Endometrium (tissue), 2 donors: ENCODE data around the gene KRTAP10-5.
"Not testable (repeated sequence)": the region's sequence is repeated elsewhere in the genome, so short reads cannot be mapped to it uniquely, and the experiment has no call there.

Experiments used
- FAIRE-seq: peaks from 2 replicates; lab custom pipeline; 2012; peaks lifted over from hg19 to GRCh38; lab: Jason Lieb, UNC
- donor health status: control.
- donor health status: control.

KRTAP10-5 gene

DNA sequence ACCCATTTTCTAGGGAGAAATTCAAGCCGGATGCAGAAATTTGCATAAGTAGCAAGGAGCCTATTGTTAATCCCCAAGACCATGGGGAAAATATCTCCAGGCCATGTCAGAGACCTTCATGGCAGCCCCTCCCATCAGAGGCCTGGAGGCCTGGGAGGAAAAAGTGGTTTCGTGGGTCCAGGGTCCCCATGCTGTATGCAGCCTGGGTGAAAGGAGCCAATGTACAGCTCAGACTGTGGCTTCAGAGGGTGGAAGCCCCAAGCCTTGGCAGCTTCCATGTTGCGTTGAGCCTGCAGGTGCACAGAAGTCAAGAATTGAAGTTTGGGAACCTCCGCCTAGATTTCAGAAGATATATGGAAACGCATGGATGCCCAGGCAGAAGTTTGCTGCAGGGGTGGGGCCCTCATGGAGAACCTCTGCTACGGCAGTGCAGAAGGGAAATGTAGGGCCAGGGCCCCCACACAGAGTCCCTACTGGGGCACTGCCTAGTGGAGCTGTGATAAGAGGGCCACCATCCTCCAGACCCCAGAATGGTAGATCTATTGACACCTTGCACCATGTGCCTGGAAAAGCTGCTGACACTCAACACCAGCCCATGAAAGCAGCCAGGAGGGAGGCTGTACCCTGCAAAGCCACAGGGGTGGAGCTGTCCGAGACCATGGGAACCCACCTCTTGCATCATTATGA is 29.9 kb upstream of the KRTAP10-5 start:
- not testable (repeated sequence) for FAIRE-seq

DNA sequence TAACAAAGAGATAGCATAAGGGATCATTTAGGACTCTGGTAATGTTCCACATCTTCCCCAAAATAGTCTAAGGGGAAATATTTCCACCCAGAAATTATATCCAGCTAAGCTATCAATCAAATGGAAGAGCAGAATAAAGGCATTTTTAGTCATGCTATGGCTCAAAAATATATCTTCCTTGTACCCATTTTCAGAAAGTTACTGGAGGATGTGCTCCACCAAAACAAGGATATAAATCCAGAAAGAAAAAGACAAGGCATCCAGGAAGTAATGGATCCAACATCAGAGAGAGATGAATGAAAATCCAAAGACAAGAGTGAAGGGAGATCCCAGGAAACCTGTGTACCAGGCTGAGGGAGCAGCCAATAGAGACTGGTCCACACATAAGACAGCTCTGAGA is 28.8 kb upstream of the KRTAP10-5 start:
- no peak for FAIRE-seq

DNA sequence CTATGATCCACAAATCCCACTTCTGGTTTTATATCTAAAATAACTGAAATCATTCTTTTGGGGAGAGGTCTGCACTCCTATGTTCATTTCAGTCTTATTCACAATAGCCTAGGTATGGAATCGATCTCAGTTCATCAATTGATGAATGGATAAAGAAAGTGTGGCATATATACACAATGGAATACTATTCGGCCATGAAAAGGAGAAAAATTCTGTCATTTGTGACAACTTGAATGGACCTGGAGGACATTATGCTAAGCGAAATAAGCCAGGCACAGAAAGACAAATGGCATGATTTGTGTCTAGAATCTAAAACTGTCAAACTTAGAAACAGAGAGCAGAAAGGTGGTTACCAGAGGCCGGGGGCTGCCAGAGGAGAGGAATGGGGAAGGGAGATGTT is 26.1 kb upstream of the KRTAP10-5 start:
- FAIRE-seq = no peak

DNA sequence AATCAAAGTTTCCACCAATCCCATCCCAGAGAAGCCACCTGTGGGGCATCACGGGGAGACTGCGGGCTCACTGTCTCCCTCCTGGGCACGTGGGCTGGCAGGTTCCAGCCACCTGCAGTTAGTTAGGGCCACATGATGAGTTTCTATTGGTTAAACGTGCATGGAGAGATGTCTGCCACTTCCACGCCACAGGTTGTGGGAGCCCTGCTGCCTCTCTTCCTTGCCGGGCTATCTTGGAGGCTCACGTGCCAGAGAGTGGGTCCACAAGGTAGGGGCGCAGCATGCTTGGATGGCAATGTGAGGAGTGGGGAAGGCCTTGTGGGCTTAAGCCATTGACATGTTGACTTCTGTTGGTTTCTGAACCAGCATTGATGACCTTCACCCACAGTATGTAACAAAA is 23.5 kb upstream of the KRTAP10-5 start:
- FAIRE-seq = no peak

DNA sequence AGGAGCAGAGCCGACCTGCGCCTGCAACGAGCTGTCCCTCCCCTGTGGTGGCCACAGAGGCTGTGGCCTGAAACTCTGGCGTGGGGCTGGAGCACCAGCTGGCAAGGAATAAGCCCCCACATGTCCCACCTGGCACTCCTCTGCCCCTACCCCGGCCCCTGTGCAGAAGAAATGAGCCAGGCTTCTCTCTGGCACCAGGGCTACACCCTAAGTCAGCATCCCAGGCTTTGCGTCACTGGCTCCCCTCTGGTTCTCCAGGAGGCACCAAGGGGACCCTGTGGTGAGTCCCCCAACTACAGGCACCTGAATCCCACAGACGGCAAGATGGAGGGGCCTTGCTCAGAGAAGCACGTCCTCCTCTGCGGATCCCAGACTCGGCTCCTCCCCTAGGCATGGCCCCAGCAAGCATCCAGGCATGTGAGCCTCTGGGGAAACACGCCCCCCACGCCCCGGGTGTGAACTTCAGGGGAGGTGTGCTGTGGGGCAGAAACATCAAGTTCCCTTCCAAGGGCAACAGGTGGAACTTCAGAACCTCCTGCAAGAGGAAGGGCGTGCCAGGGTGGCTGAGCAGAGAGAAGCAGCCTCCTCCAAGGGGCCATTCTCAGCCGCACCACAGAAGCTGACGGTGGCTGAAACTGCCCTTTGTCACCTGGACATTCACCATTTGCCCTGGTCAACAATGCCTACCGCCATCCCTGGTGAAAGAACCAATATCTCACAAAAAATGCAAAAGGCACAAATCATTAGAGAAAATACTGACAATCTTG is 22.9 kb upstream of the KRTAP10-5 start:
- no peak for FAIRE-seq

DNA sequence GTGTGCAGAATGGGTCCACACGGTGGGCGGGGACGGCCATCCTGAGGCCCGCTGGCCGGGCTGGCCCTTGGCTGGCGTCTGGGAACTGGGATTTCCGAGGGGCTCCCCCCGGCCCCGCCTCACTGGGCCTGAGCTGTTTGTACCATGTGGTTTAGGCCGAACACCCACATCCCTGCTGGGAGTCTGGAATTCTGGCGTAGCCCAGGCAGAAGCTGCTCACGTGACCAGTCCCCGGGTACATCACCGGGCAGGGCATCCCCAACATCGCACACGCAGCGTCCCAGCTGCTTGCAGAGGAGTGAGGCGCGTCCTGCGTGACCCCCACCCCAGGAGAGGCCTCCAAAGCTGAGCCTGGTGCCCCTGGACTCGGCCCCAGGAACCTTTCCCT is 22.1 kb upstream of the KRTAP10-5 start:
- no peak for FAIRE-seq

DNA sequence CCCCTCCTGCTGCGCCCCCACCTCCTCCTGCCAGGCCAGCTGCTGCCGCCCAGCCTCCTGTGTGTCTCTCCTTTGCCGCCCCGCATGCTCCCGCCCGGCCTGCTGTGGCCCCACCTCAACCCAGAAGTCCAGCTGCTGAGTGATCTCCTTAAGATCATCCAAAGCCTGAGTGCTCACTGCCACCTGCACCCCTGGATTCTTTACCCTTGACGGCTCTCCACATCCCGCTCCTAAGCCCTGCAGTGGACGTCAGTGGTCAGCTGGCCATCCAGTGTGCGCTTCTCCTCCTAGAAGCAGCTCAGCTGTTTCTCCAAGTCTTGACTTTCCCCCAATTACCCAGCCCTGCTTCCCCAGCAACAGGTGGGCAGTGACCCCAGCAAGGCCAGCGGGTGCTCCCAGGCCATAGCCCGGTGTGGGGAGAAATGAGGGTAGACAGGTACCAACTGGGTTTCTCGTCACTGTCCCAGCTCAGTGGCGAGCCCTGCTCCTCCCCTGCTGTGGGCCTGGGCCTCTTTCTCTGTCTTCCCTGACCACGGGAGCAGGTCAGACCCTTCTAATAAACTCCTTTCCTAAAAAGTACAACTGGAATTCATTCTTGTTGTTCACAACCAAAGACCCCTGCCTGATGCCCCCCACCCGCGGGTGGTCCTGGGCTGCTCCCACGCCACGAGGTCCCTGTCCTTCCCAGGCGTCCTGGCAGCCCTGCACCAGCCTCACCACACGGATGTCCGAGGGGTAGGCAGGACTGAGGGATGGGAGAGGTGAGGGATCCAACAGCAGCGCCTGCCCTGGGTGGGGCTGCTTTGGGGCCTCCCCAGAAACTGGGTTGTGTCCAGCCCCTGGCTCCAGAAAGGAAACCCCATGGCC is 21.4 kb upstream of the KRTAP10-5 start:
- FAIRE-seq = no peak

DNA sequence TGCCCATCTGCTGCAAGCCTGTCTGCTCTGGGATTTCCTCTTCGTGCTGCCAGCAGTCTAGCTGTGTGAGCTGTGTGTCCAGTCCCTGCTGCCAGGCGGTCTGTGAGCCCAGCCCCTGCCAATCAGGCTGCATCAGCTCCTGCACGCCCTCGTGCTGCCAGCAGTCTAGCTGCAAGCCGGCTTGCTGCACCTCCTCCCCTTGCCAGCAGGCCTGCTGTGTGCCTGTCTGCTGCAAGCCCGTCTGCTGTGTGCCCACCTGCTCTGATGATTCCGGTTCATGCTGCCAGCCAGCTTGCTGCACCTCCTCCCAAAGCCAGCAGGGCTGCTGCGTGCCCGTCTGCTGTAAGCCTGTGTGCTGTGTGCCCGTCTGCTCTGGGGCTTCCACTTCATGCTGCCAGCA is 20.7 kb upstream of the KRTAP10-5 start:
- not testable (repeated sequence) for FAIRE-seq

DNA sequence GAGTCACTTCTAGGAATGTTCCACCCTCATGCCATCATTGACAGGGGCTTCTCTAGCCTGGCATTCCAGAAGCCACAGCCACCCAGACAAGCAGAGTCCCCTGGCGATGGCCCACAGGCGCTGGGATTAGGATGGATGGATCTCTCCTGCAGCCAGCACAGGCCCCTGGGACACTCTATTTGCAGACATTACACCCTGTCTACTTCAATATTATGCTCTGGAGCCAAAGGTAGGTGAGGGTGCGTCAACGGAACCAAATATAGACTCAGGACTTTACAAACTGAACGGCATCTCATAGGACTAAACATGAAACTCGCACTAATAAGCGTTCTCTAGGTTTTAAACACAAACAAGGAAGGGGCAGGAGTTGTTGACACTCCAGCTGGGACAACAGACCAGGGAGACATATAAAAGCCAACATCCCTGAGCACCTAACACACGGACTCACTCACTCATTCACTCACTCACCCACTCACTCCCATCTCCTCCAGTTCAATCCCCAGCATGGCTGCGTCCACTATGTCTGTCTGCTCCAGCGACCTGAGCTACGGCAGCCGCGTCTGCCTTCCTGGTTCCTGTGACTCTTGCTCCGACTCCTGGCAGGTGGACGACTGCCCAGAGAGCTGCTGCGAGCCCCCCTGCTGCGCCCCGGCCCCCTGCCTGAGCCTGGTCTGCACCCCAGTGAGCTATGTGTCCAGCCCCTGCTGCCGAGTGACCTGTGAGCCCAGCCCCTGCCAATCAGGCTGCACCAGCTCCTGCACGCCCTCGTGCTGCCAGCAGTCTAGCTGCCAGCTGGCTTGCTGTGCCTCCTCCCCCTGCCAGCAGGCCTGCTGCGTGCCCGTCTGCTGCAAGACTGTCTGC is 19.9 kb upstream of the KRTAP10-5 start, which contains the start of gene KRTAP10-7:
Gene KRTAP10-7 (plus strand): TSS at position 480 of the 861 bp plus-strand sequence. CDS start 25 bp downstream, at position 505.
- not testable (repeated sequence) for FAIRE-seq

DNA sequence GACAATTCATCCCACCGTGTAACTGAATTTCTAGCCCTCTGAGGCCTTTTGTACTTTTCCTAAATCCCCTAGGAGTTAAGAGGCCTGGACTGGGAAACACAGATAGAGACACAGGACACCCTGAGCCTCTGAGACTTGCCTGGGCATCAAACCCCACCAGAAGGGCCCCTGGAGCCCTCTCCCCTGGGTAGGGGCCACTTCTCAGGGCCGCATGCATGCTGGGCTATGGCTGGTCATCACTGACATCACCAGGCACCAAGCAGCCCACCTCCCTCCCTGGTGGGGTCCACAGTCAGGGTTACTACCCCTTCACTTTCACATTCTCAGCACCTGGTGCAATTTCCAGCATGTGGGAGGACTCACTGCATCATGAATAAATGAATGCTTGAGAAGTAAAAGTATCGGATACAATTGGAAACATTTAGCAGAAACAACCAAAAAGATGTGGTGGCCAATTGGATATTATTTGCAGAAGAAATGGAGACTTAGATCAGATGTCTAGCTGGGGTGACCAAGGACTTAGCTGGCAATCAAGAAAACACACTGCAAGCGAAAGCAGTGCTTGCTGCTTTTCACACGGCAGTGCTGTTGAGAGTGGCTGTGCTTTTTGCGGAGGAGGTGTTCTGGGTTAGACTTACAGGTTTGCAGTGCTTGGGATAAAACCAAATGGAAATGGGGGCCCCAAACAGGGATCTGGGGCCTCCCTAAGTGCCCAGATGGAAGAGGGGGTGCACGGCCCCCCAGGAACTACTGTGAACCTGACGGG is 19.0 kb upstream of the KRTAP10-5 start:
- FAIRE-seq = no peak

DNA sequence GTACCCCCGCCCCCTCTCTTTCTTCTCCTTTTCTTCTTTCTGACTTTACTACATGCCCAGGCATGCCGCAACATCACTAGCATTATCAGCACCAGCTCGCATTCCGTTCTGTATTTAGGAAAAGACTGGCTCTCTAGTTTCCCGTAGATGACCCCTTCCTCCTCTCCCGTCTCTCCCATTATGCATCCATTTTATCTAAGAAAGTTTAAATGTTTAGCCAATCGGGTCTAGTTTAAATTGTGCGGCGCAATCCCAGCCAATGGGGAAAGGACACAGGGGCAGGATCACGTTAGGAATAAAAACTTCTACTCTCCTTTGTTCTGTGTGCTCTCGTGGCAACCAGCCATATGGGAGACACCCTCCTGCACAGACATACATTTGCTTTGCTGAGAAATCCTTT is 17.7 kb upstream of the KRTAP10-5 start:
- FAIRE-seq = no peak

DNA sequence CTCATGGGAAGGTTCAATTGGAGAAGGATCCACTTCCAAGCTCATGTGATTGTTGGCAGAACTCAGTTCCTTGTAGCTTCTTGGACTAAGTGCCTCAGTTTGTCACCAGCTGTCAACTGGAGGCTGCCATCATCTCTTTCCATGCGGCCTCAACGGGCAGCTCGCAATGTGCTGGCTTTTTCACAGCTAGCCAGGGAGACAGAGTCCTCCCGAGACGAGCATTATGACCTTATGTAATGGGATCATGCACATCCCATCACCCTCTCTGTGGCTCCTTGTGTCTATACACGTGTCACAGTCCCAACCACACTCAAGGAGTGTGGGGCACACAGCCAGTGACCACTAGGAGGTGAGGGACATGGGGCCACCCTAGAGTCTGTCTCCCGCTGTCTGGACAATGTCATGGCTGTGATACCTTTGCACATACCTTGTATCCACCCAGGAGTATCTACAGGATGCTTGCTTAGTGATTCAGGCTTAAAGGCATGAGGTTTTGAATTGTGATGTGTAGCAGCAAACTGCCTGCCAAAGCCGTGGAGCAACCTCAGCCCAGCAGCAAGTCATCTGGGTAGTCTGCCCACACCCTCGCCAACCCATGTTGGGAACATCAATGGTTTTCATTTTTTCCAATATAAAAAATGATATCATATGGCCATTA is 15.8 kb upstream of the KRTAP10-5 start:
- FAIRE-seq = no peak

DNA sequence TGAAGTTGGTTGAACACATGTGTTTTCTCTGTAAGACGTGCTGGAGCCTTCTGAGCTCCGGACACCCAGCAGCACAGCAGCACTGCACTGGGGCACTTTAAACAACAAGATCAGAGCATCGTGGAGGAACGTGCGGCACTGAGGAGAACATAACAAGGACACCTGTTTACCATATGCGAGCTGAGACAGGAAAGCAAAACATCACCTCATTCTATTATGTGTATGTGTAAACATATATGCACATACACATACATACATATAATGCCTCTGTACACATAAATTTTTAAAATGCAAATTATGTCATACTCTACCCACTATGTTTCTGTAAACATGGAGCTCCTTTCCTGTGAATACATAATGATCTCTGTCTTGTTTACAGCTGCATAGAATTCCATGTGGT is 15.1 kb upstream of the KRTAP10-5 start:
- FAIRE-seq = no peak

DNA sequence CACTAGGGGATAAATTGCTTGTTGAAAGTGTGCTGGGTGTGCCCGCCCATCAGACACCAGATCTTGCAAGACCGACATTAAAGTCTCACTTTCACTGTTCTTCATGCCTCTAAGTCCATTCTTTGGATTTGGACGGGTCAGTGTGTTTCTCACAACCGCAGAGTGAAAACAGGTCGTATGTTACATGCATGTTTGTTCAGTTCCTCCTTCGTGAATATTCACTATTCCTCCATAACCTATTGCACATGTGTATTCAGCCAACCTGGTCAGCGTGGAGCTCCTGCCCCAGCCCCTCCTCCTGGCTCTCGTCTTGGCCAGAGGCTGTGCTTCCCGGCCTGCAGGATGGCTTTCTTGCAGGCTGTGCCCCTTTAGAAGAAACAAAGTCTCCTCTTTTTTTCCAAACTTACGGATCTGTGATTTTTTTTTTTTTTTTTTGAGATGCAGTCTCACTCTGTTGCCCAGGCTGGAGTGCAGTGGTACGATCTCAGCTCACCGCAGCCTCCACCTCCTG is 14.1 kb upstream of the KRTAP10-5 start:
- no peak for FAIRE-seq

DNA sequence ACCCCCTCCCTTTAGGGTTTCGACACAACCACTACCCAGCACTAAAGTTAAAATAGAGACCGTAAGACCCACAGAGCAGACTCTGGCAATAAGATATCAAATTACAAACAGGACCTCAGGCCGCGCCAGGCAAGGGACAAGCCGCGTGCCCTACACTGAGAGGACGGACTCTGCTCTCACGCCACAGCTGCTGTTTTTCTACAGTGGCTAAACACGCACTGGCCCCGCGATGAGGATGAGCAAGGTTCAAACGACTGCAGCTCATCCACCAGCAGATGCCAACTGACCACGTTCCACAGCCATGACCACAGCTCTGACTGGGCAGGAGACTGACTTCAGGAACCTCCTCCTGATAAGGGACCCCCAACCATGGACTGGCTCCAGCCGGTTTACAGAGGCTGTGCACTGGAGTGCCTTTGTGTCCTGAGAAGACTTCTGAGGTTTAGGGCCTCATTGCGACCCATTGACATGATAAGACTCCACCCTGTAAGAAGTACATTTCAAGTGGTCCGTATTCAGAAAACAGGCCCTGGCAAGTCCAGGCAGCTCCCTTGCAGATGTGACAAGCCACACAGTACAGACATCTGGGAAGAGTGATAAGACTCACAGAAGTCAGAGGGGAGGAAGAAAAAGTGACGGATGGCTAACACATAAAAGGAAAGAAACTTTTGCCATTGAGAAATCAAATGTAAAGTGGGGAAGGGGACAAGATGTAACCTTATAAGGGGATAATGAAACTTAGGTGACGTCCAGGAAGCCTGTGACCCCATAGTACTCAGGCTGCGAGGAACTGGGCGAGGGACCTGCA is 13.4 kb upstream of the KRTAP10-5 start:
- FAIRE-seq = no peak

DNA sequence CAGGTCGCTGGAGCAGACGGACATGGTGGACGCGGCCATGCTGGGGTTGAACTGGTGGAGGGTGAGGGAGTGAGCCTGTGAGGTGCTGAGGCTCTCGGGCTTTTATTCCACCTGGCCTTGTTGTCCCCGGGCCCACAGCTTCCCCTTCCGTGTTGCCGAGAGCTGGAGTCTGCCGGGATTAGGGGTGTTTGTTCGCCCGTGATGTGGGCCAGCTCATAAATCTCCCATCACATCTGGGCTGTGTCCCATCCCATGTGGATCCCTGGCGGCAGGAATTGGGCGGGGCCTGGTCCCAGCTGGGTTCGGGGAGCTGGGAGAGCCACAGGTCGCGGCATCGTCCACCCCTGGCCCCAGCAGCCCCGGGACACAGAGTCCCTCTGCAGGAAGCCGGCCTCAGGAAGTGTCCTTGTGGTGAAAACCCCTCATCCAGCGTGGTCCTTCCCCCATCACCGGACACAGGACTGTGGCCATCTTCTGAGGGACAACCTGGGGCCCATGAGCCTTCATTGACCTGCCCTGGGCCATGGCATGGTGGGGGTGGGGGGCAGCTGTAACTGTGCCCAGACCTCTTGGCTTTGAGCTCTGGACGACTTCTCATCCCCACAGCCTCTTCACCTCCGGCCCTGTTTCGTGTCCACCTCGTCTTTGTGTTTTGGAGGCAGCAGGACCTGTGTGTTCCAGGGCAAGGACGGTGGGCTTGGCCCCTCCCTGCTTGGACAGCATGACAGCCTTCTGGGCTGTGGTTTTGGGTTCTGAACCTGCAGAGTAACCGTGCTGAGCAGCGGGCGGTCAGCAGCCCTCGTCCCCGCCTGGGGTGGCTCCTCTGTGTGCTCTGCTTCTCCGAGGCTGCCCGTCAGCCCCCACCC is 12.3 kb upstream of the KRTAP10-5 start, which contains the start of gene KRTAP10-6:
Gene KRTAP10-6 (minus strand): TSS at position 60 of the 866 bp plus-strand sequence. CDS start 21 bp downstream, at position 39.
- FAIRE-seq = no peak

DNA sequence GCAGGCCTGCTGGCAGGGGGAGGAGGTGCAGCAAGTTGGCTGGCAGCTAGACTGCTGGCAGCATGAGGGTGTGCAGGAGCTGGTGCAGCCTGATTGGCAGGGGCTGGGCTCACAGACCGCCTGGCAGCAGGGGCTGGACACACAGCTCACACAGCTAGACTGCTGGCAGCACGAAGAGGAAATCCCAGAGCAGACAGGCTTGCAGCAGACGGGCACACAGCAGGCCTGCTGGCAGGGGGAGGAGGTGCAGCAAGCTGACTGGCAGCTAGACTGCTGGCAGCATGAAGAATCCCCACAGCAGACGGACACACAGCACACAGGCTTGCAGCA is 11.4 kb upstream of the KRTAP10-5 start:
- not testable (repeated sequence) for FAIRE-seq
